Adrenal gland (tissue), 5 donors: Measurements from ENCODE around the gene IGSF3.
"Not testable (repeated sequence)": the region's sequence is repeated elsewhere in the genome, so short reads cannot be mapped to it uniquely, and the experiment has no call there.

ENCODE experiments used
- CTCF ChIP-seq, 6 experiments: fragments of 450-650 bp in 4 of 6; fragments of 200-600 bp in 2 of 6; sonication (generic) in 1 of 6; IDR thresholded peaks; 1 replicate in 5 of 6; 2 replicates in 1 of 6; pipeline versions ENCODE4 v1.5.1 to v1.8.0; 2016 to 2021; ENCODE audit warnings: antibody characterized with exemption in 6 of 6, mild to moderate bottlenecking in 2 of 6, moderate library complexity in 1 of 6
- POLR2A ChIP-seq, 2 donors: fragments of 450-650 bp; IDR thresholded peaks; one replicate each; pipeline ENCODE4 v1.6.1; 2017; ENCODE audit warnings: antibody characterized with exemption in 2 of 2, mild to moderate bottlenecking in 2 of 2, moderate library complexity in 1 of 2
- donor health status: DM: no; HTN: no; CAD: no.

DNA sequence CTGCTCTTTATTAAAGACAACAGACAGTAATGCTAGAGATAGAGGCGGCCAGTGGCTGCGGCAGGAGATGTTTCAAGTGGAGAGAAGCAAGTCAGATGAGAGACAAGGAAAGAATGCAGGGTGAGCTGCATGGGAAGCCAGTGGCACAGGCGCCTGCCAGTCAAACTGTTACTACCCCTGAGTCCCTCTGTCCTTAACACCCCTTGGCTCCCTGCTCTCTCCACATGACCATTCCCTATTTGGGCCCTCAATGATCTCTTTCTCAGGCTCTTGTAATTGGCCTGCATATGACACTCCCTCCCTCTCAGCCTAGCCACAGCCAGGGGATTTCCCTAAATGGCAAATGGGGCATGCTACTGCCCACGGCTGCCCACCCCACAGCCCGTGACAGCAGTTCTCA, 74.1 kb downstream of the IGSF3 start:
- not testable (repeated sequence) for TF ChIP-seq CTCF, POLR2A (IDR thresholded peaks at IDR 0.05)
